PC-3 (cell line): ENCODE data around the gene CDHR2. TPM values are rescaled to one million over a fixed set of nuclear protein-coding genes. Genes with fewer than 3 reads are reported as not detected.

Source experiments
- ATAC-seq: fragments of 200-7000 bp; cut with Tn5 transposase; 2 replicates; pipeline ENCODE4 v1.9.1; 2020; ENCODE audit warnings: mild to moderate bottlenecking, moderate library complexity
- BruUV-seq: library from RNA; stranded (reverse); fragments of 400-500 nt; replicated peaks from 2 replicates; lab custom pipeline; 2021; lab: Mats Ljungman, UMichigan
- CTCF ChIA-PET: fragments of 300-600 bp; sonication (Branson Sonifier 250); formaldehyde crosslinking; loops from one replicate; lab custom pipeline; 2022; ENCODE audit warnings: antibody characterized with exemption; lab: Charles Lee
- POLR2A ChIA-PET: fragments of 300-600 bp; sonication (Branson Sonifier 250); formaldehyde crosslinking; loops from one replicate; lab custom pipeline; 2022; ENCODE audit warnings: antibody characterized with exemption; ENCODE audit not compliant: unreplicated experiment; lab: Charles Lee
- DNase-seq: peaks from one replicate; pipeline ENCODE4 v3.0.0-alpha.2; 2015
- H2AFZ ChIP-seq: fragments of 300-600 bp; sonication (generic); 2 replicates; pipeline ENCODE4 v1.6.0; 2016; ENCODE audit warnings: antibody characterized with exemption, low read length
- H3F3A ChIP-seq: fragments of 300-600 bp; sonication (generic); one replicate; pipeline ENCODE4 v1.6.0; 2017; ENCODE audit warnings: antibody characterized with exemption, low read length, control low read depth, mild to moderate bottlenecking; ENCODE audit not compliant: unreplicated experiment
- H3K27ac ChIP-seq: fragments of 300-600 bp; sonication (generic); 2 replicates; pipeline ENCODE4 v1.5.1; 2016; ENCODE audit warnings: mild to moderate bottlenecking, low read length
- H3K27me3 ChIP-seq: fragments of 300-600 bp; sonication (generic); 2 replicates; pipeline ENCODE4 v1.6.1; 2016; ENCODE audit warnings: low read length, mixed read lengths
- H3K36me3 ChIP-seq: fragments of 300-600 bp; sonication (generic); 2 replicates; pipeline ENCODE4 v1.6.1; 2016; ENCODE audit warnings: low read depth, mixed run types, low read length, mixed read lengths
- H3K4me1 ChIP-seq: fragments of 300-600 bp; sonication (generic); 2 replicates; pipeline ENCODE4 v1.5.1; 2016; ENCODE audit warnings: low read length; ENCODE audit not compliant: insufficient read depth
- H3K4me2 ChIP-seq: fragments of 300-600 bp; sonication (generic); 2 replicates; pipeline ENCODE4 v1.6.0; 2016; ENCODE audit warnings: low read length
- H3K4me3 ChIP-seq: fragments of 300-600 bp; sonication (generic); 2 replicates; pipeline ENCODE4 v1.5.1; 2016; ENCODE audit warnings: mild to moderate bottlenecking, low read length, mixed read lengths
- H3K79me2 ChIP-seq: fragments of 300-600 bp; sonication (generic); 2 replicates; pipeline ENCODE4 v1.6.1; 2017; ENCODE audit warnings: low read length, mixed read lengths
- H3K9ac ChIP-seq: fragments of 300-600 bp; sonication (generic); 2 replicates; pipeline ENCODE4 v1.6.0; 2016; ENCODE audit warnings: mild to moderate bottlenecking, low read length
- H3K9me2 ChIP-seq: fragments of 300-600 bp; sonication (generic); replicated peaks from 2 replicates; pipeline ENCODE4 v1.6.1; 2016; ENCODE audit warnings: mixed run types, low read length, mixed read lengths
- H3K9me3 ChIP-seq: fragments of 300-600 bp; sonication (generic); 2 replicates; pipeline ENCODE4 v1.6.1; 2016; ENCODE audit warnings: low read length, mixed read lengths
- H4K20me1 ChIP-seq: fragments of 300-600 bp; sonication (generic); 2 replicates; pipeline ENCODE4 v1.6.1; 2016; ENCODE audit warnings: low read length, mixed read lengths
- CTCF ChIP-seq: fragments of 300-600 bp; sonication (generic); conservative IDR thresholded peaks from 2 replicates; pipeline ENCODE4 v1.5.1; 2017; ENCODE audit warnings: antibody characterized with exemption, low read depth, mild to moderate bottlenecking, low read length
- EZH2 ChIP-seq: fragments of 300-600 bp; sonication (generic); IDR thresholded peaks from one replicate; pipeline ENCODE4 v1.6.1; 2017; ENCODE audit warnings: antibody characterized with exemption, mild to moderate bottlenecking, low read length; ENCODE audit not compliant: unreplicated experiment
- EZH2phosphoT487 ChIP-seq: fragments of 300-600 bp; sonication (generic); IDR thresholded peaks from 2 replicates; pipeline ENCODE4 v1.6.1; 2018; ENCODE audit warnings: mild to moderate bottlenecking, antibody characterized with exemption, low read length, borderline replicate concordance
- intact Hi-C: fragments of 100-400 bp; cut with micrococcal nuclease; formaldehyde crosslinking; loops from 2 replicates; pipeline ENCODE4 v1.9.0; 2023
- total RNA-seq: library from RNA; depleted of rRNA; stranded (reverse); fragments of >200 nt; gene quantifications from 2 replicates; pipeline ENCODE4 v1.2.3, GENCODE V29; 2014

Gene CDHR2
- total RNA-seq, 1 experiment from 2014 or later = 0.07 TPM

GRCh38 chr5:176578391-176578808, 29.3 kb downstream of the CDHR2 start:
- H3K9ac ChIP-seq = no peak overlapping the region
- H3K79me2 ChIP-seq = no peaks in the 10 kb centered on the region
- H3K36me3 ChIP-seq = no peaks in the 10 kb centered on the region
- peak overlapping the region; percentile 39 for H3K4me2 ChIP-seq
- TF ChIP-seq EZH2phosphoT487 (no peak), CTCF (peak; percentile 83)
- CTCF ChIA-PET = interaction anchor here (1.0 kb wide), 1 partner anchor 34 kb away, joined by 6 read pairs; no protein-coding TSS in a partner anchor
- no peaks in the 10 kb centered on the region for H3F3A ChIP-seq
- ATAC-seq = peak; percentile 95
- BruUV-seq = no TSS peak
- H2AFZ ChIP-seq = peak overlapping the region; percentile 79
- DNase-seq = peak; percentile 93
- H3K27ac ChIP-seq = no peak overlapping the region
- H3K27me3 ChIP-seq = no peaks in the 10 kb centered on the region
- H4K20me1 ChIP-seq = no peaks in the 10 kb centered on the region
- POLR2A ChIA-PET = no interaction called here
- no peak overlapping the region for H3K4me3 ChIP-seq
- intact Hi-C loops = loop anchor here (1.0 to 2.0 kb wide), 4 partner anchors 34 to 189 kb away; partner anchors contain the start of gene TSPAN17
- no peaks in the 10 kb centered on the region for H3K9me2 ChIP-seq
- H3K4me1 ChIP-seq = peaks cover 4% of the 10 kb centered on the region; the same call in 1 of the 2 replicates
- H3K9me3 ChIP-seq = no peaks in the 10 kb centered on the region

DNA sequence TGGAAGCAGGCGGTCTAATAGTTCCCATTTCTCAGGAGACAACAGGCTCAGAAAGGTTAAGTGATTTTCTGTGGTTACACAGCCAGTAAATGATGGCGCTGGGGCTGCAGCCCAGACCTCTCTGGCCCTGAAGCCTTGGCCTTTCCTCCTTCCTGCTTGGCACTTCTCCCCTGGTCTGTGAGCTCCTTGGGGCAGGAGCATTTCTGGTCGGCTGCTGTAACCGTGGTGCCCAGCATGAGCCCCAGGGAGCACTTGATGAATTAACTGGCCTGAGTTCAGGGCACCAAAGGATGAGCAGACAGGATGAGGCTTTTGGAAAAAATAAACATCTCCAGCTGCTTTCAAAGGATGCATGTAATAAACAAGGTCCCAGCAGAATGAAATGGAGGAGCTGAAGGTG, 30.2 kb downstream of the CDHR2 start:
- Histone ChIP-seq H2AFZ (no peak overlapping the region), H3K9ac (no peak overlapping the region), H3F3A (no peaks in the 10 kb centered on the region), H3K27me3 (no peaks in the 10 kb centered on the region), H3K4me3 (no peak overlapping the region), H4K20me1 (no peaks in the 10 kb centered on the region), H3K79me2 (no peaks in the 10 kb centered on the region), H3K4me1 (peaks cover 4% of the 10 kb centered on the region; the same call in 1 of the 2 replicates), H3K27ac (no peak overlapping the region), H3K9me2 (no peaks in the 10 kb centered on the region), H3K4me2 (no peak overlapping the region), H3K9me3 (no peaks in the 10 kb centered on the region), H3K36me3 (no peaks in the 10 kb centered on the region)
- ChIA-PET CTCF (no interaction called here), POLR2A (no interaction called here)
- intact Hi-C loops = loop anchor here (2.0 kb wide), 3 partner anchors 35 to 169 kb away; partner anchors contain the start of gene TSPAN17
- no peak for ATAC-seq
- no TSS peak for BruUV-seq
- DNase-seq = no peak
- no peak for TF ChIP-seq CTCF
- TF ChIP-seq EZH2 = no peak
- no peak for TF ChIP-seq EZH2phosphoT487

- Histone ChIP-seq H3K4me1 (peaks cover 4% of the 10 kb centered on the region; the same call in 1 of the 2 replicates), H3K4me2 (no peak overlapping the region), H3K9me2 (no peaks in the 10 kb centered on the region), H3K9me3 (no peaks in the 10 kb centered on the region), H3F3A (no peaks in the 10 kb centered on the region), H3K27ac (no peak overlapping the region), H3K9ac (no peak overlapping the region), H3K4me3 (no peak overlapping the region), H3K36me3 (no peaks in the 10 kb centered on the region; the same call in 1 of the 2 replicates), H2AFZ (no peak overlapping the region), H4K20me1 (no peaks in the 10 kb centered on the region), H3K27me3 (no peaks in the 10 kb centered on the region), H3K79me2 (no peaks in the 10 kb centered on the region)
- POLR2A ChIA-PET = no interaction called here
- CTCF ChIA-PET = no interaction called here
- no TSS peak for BruUV-seq
- TF ChIP-seq CTCF (no peak), EZH2 (no peak), EZH2phosphoT487 (no peak)
- no peak for DNase-seq
- ATAC-seq = no peak
- intact Hi-C loops = no loop called here
Measured at GRCh38 chr5:176581361-176581760, 32.2 kb downstream of the CDHR2 start.
